Stimulated activated CD4-positive, alpha-beta T cell treated with anti-CD3 and anti-CD28 coated beads, Interleukin-1b, Interleukin-23, amount 100 ng/mL, for 48 hours (primary cell): ENCODE data around the gene DDB1.

Experiments
- DNase-seq: peaks from one replicate; pipeline ENCODE4 v3.0.0-alpha.2; 2020

Gene DDB1

DNA sequence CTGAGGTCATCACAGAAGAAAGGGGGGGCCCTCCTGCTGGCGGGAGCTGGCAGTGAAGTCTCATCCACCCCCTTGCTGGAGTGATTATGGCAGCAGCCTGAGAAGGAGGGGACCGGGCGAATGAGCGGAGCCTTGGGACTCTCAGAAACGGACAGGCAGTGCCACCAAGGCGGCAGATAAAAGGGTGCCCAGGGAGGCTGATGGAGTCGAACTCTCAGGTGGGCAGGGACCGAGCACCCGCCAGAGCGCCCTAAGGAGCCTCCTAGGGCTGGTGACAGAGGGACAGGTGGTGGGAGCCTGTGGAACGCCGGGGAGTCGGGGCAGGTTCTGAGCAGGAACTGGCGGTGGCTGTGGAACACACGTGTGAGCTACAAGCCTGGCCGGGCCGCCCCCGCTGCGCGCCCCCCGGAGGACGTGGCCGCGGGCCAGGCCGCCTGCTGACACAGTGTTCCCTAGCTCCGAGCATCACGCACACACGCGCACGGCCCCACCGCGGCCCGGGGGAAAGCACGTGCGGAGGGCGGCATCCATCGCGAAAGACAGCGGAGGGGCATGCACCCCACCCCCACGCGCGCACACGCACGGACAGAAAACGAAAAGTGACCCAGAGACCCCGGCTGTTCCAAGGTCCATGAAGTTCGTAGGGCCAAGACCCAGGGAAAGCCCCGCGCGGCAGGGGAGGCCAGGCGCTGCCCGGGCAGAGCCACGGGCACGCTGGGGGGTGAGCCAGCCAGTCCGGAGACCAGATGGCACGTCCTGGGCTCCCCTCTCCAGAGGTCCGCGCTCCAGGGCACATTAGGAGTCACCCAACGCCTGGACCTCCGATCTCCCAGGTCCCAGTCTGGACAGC is 38.8 kb downstream of the DDB1 start:
- DNase-seq, result peak; percentile 48

DNA sequence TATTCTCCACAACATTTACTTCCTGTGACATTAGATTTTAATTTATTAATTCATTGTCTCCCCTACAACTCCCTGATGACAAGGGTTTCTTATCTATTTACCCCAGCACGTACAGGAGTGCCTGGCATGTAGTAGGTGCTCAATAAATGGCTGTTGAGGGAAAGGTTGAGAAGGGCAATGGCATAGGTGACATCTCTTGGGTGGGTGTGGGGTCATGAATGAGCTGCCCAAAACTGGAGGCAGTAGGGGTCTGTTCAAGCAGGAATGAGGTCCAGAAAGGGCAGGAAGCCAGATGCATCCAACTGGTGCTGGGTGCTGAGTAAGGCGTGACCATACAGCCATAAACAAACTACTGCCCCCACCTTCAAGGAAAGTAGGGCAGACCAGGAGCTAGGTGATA is 40.5 kb downstream of the DDB1 start:
- no peak for DNase-seq

DNA sequence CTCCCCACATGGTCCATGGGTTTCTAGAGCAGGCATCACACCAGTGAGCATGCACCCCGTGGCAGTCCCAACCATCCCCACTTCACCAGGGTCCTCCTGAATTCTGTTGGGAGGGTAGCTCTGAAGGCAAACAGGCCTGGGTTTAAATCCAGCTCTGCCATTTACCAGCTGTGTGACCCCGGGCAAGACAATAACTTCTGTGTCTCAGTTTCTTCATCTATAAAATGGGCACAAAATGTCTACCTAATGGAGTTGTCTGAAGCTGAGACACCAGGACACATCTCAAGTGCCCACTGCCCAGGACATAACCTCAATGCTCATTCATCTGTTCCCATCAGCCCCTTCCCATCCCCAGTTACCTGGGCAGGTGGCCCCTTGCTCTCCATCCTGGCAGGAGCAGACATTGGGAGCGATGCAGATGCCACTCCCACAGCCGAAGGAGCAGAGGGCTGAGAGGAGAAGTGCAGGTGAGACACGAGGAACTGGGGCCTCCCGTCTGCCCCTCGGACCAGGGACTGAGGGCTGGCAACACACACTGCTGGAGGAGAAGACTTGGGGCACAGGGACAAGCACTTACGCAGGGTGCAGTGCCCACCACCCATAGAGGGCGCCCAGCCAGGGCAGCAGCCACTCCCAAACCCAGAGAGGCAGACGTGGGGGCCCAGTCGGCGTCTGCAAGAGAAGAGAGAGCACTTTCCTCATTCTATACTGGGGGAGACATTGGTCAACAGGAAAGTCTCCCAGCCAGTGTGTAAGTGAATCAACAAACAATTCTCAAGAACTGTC is 41.8 kb downstream of the DDB1 start:
- no peak for DNase-seq

DNA sequence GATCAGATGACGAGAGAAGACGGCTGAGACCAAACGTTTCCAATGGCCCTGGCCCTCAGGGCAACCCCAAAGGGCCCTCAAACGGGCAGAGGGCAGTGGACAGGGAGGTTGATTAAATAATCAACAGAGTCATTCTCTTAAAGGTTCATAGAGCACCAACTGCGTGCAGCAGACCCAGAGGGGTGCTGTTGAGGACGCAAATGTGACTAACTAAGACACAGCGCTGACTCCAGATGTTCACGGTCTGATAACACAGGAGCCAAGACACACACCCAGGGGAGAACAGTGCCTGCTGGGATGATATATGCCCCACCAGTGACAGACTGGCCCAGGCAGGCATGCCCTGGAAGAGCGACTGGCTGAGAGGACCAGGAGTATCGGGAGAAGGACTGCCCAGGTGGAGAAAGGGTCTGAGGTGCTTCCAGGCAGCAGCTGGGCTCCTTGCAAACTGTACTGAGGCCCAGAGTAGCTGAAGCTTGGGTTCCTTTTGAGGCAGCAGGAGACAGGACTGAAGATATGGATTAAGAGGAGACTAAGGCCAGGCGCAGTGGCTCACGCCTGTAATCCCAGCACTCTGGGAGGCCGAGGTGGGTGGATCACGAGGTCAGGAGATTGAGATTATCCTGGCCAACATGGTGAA is 45.4 kb downstream of the DDB1 start:
- no peak for DNase-seq

DNA sequence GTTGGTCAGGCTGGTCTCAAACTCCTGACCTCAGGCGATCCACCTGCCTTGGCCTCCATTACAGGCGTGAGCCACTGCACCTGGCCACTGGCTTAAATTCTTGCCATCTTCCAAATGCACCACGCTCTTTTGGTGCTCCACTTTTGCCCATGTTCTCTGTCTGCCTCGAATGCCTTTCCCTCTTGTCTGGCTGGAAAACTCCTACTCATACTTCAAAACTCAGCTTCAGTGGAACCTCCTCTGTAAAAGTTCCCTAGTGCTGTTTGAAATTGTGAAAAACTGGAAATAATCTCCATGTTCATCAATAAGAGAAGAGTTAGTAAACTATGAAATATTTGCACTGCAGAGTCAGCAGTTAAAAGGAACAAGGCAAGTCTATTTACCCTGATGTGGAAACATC is 49.3 kb downstream of the DDB1 start:
- no peak for DNase-seq

DNA sequence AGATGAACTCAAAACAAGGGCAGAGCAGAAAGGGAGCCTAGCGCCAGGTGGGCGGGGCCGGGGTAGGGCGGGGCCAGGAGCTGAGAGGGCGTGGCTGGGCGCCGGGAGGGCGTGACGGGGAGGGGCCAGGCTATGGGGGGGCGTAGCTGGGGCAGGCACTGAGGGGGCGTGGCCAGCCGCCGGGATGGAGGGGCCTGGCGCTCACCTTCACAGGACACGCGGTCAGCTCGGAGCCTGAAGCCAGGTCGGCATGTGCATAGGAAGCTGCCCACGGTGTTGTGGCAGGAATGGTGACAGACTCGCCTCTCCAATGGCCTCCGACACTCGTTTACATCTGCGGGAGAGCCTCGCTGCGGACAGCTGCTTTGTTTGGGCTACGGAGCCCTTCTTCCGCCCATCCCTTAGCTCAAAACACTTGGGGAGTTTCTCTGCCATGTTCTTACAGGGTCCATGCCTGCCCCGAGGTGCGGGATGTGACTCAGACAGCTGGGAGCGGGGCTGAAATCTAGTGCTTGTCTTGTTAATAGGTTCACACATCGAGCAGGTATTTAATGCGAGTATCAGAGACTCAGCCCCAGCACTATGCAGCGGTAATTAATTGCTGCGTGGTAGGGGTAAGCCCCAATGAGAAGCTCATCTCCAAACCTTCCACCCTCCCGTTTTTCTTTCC is 51.2 kb downstream of the DDB1 start:
- no peak for DNase-seq

DNA sequence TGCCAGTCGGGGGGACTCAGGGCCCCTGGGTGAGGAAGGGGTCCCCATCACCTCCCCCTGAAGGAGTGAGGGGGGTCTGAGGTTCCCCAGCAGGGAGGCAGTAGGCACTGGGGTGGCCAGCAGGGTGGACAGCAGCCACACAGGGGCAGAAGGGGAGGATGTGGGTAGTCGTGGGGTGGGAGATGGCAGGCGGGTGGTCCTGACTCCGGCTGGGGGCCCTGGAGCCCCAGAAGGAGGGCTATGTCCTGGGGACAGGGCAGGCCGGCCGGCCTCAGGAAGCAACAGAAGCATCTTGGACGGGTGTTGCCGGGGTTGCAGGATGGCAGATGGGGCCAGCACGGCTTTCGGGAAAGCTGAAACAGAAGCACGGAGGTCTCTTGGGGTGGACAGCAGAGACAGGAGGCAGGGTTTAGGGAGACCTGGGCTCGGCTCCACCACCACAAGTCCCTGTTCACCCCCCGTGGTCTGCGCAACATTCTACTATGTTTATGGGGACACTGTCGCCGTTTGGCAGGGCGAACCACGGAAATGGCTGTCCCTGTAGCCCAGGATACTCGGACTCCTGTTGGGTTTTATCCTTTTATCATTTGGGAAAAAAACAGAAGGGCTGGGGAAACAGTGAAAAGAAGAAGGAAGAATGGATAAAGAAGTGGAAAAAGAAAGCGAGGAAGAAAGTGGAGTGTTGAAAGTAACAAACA is 51.9 kb downstream of the DDB1 start:
- no peak for DNase-seq

DNA sequence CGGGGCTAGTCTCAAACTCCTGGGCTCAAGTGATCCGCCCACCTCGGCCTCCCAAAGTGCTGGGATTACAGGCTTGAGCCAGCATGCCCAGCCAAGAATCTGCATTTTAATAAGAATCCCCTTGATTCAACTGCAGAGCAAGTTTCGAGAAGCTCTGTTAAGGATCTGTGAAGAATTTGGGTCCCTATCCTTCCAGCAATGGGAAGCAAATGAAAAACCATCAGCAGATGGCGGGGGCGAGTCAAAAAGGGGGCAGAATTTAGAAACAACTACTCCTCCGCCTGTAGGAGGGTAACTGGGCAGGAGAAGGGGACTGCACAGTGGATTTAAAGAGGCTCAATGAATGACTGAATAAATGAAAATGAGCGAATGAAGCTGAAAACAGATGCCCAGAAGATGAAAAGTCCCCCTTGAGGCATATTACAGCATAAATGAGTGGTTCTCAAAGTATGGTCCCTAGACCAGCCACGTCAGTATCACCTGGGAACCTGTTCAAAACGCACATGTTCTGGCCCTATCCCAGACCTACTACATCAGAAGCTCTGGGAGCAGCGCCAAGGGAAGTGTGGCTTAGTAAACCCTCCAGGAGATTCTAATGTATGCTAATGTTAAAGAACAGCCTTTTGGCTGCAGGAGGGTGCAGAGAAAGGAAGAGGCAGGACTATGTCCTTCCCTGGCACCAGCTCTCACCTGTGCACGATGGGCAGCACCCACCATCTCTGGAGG is 52.8 kb downstream of the DDB1 start:
- no peak for DNase-seq

DNA sequence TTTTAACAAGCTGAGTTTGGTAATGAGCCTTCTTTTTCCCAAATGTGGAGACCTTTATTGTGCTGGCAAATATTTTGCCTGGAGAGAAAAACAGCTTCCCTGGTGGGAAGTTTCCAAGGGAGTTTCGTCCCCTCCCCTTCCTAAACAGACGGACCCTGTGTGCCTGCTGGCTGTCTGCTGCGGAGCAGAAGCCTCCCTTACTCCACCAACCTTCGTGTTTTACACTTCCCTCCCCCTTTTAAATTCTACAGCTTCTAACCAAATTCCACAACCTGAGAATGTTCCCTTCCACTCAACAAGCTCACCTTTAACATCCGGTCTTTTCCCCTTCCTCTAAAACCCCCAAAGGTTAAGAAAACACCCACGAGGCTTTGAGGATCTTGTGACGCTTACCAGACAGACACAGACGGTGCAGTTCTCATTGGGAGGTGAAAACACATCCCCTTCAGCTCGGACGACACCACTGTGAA is 54.9 kb downstream of the DDB1 start:
- no peak for DNase-seq

DNA sequence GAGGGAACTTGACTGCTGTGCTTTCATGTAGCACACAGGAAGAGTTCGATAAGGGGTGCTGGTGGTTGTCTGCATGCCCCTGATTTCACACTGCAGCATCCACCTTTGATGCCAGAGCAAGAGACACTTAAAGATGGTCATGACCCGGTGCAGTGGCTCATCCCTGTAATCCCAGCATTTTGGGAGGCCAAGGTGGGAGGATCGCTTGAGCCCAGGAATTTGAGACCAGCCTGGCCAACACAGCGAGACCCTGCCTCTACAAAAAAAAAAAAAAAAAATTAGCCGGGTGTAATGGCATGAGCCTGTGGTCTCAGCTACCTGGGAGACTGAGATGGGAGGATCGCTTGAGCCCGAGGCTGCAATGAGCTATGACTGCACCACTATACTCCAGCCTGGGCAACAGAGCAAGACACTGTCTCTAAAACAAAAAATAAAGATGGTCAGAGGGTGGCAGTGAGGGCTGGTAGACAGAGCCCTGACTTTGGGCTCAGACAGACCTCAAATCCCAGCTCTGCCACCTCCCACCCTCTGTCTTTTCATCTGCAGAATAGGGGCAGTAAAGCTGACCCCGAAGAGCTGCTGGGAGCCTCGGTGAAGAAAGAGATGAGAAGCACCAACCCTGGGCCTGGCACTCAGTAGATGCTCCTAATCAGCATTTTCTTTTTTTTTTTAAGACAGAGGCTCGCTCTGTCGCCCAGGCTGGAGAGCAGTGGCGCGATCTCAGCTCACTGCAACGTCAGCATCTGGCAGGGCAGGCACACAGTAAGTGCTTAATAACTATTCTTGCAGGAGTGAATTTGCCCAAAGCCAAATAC is 55.5 kb downstream of the DDB1 start:
- DNase-seq, result no peak

DNA sequence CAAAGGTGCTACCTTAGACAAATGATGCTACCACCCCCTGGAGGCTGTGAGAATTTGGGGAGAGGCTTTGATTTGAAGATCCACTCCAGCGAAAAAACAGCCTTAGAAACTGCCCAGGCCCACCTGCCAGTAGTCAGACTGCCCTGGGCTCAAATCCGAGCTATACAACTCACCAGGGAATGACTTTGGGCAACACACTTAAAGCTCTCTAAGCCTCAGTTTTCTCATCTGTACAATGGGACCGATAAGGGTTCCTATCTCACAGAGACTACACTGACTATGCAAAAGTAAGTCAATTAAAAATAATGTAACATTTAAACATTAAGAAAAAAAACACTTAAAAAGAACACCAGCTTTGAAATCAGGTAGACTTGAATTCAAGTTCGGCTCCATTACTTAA is 57.7 kb downstream of the DDB1 start:
- no peak for DNase-seq

DNA sequence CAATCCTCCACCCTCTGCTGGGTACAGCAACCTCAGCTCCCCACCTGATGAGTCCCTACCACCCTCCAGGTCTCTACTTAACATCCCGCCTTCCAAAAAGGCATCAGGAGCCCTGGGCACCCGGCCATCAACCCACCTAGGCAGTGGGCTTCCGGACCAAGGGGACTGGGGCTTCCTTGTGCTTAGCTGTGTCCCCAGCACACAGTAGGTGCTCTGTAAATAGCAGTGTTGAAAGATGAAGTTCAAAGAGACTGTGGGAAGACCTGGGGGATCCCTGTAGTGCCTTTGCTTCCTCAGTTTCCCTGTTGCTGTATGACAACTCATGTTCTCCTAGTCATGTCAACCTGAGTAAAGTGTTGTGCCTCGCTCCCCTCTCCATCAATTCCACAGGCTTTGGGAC is 58.8 kb downstream of the DDB1 start:
- no peak for DNase-seq

DNA sequence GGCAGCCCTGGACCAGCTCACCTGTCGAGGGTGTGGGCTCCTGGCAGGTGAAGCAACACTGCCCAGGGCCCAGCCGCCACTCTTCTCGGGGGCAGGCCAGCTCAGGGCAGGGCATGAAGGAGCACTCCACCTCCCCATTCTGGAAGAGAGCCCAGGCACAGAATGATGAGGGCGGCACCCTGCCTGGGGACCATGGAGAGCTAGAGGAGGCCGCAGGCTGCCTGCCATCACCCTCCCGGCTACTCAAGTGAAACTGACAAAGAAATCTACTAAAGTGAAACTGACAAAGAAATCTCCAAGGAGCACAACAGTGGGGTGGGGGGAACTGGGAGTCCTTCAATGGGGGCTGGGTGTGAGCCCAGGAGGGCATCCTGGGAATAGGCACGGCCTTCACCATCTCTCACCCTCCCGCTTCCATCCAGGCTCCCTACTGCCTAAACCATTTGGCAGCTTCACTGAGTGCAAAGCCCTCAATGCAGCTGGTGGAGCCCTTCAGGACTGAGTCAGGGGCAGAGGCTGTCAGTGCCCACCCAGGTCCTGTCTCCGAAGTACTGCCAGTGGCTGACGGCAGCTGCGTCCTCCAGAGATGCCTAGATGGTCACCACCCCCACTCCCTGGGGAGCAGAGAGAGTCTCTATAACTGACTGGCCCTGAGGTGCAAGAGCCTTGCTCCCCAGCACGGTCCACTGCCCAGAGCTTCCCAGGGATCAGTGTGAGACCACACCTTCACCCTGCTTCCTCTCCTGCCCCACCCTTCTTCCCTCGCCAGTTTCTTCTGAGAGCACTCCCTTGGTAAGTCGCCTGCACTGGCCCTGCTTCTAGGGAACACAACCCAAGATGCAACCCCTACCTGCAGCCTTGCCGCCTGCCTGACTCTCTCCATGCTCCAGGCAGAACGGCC is 59.5 kb downstream of the DDB1 start:
- DNase-seq, result no peak

DNA sequence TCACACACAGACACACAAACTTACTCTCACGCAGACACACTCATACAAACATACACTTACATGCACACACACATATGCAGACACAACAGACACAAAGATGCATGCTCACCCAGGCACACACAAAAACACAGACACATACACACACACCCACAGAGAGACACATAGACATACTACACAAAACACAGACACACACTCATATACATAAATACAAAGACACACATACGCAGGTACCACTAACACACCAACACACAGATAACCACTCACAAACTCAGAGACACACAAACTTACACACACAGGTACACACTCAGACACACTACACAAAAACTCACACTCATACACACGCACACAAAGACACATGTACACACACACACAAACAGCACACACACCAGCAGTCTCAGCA is 60.2 kb downstream of the DDB1 start:
- DNase-seq, result no peak

DNA sequence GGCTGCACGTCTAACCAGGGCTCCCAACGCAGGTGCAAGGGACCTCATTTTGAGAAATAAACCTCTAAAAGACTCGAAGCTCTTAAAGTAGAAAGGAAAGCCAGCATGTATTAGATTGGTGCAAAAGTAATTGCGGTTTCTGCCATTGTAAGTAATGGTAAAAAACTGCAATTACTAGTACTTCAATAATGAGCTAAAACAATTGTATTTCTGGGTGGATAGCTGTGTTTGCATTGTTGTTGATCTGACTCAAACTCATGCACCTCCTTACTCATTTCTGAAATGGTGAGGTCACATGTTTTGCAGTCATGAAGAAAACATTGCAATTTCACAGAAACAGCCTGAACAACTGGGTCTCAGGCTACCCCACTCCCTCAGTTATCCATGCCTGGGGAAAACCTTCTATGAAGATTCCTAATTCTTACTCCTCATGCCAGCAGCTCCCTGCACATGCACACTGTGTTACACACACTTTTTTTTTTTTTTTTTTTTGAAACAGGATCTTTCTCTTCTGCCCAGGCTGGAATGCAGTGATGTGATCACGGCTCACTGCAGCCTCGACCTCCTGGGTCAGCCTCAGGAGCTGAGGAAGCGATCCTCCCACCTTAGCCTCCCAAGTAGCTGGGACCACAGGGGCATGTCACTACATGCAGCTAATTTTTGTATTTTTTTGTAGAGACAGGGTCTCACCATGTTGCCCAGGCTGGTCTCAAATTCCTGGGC is 62.4 kb downstream of the DDB1 start:
- no peak for DNase-seq

DNA sequence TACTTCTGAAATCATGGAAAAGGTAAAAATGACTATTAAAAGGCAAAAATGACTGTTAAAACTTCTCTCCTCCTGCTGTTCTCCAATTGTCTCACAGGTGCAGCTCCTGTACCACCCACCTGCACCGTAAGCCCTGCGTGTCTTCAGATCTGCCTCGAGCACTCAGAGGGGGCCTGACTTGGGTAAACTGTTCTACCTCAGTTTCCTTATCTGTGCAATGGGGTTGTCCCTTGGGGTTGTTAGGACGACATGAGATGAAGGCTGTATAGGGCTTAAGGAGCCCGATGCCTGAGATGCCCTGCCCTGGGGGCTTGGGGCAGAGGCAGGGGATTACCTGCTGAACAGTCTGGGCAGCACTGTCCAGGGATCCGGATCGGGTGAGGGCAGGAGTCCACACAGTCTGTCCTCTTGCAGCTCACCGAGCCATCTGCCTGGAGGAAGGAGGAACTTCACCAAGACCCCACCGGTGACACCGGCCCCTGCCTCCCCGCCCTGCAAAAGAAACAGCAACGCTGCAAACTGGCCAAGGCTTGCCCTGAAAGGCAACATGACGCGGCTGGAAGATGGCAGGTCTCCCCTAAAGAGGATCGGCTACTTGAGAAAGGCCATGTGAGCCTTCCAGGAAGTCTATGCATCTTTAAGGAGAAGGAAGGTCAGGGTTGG is 64.2 kb downstream of the DDB1 start:
- no peak for DNase-seq

DNA sequence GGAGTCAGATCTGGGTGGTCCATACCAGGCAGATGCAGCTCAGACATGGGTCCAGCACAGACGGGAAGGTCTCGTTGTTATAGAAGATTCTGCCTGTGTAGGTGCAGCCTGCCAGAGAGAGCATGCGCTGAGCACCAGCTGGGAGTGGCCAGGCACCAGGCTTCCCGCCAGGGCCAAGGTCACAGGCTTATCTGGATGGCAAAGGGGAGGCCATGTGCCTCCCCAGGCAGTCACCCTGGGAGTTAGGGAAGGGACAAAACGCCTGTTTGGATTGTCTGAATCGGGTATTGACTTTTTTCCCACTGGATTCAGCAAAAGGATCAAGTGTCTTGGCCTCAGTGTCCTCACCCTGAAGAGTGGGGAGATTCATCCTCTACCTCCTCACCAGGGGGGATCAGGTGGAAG is 65.5 kb downstream of the DDB1 start:
- no peak for DNase-seq

DNA sequence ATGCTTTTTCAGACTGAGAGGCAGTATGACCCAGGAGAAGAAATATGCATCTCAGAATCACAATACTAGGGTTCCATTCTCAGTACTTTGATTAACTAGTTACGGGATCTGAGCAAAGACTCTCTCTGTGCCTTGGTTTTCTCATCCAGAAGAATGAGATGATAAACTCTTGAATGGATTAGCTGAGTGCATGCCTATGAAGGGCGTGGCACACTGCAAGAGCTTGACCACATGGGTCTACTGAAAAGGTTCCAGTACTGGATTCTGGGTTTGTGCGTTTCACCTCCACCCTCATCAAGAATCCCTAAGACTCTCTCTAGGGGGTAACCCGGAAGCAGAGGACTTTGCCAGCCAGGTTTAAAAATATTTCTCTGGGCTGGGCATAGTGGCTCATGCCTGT is 66.3 kb downstream of the DDB1 start:
- DNase-seq, result no peak

DNA sequence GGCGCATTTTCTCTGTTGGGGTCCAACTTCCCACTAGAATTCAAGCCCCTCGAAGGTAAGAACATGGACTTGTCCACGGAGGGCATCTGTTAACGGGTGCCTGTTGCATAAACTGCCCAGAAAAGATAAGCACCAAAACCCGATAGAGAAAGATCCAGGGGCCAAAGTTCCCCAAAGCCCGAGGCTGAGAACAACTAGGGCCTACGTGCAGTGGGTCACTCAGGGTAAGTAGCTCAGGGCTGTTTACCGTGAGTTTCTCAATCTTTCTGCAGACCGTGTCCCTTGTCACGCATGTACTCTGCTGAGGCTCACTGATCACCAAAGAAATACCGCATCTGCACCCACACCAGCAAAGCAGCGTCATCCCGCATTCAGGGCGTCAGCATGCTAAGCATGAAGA is 67.5 kb downstream of the DDB1 start:
- DNase-seq, result no peak
